ENCODE data around the gene KRTAP4-1.
"Not testable (repeated sequence)": the region's sequence is repeated elsewhere in the genome, so short reads cannot be mapped to it uniquely, and the experiment has no call there.

GRCh38 chr17:41189837-41190318, 5.2 kb upstream of the KRTAP4-1 start, which contains the start of gene KRTAP9-1:
- not testable (repeated sequence) for TF ChIP-seq CTCF, POLR2AphosphoS5, POLR2A, EP300 (IDR thresholded peaks at IDR 0.05)

Measured in sigmoid colon (tissue), 4 donors.